DMS53 treated with DMSO at 0.1 percent for 48 hours (cell line): Measurements from ENCODE around the gene RANBP2.
"Not testable (repeated sequence)": the region's sequence is repeated elsewhere in the genome, so short reads cannot be mapped to it uniquely, and the experiment has no call there.

ENCODE experiments used
- DNase-seq: peaks from one replicate; lab custom pipeline; 2025; ENCODE audit not compliant: unreplicated experiment; lab: John Stamatoyannopoulos, UW

Gene RANBP2

GRCh38 chr2:108719149-108720044, at the start of gene RANBP2:
Gene RANBP2 (plus strand): TSS chr2:108719482. CDS start chr2:108719607, 125 bp downstream.
- DNase-seq = peak; percentile 96

GRCh38 chr2:108670282-108670681, 49.0 kb upstream of the RANBP2 start:
- not testable (repeated sequence) for DNase-seq

GRCh38 chr2:108672200-108672805, 47.0 kb upstream of the RANBP2 start:
- DNase-seq = not testable (repeated sequence)

- not testable (repeated sequence) for DNase-seq
Observed at GRCh38 chr2:108676522-108676921, 42.8 kb upstream of the RANBP2 start.

GRCh38 chr2:108677239-108677744, 42.0 kb upstream of the RANBP2 start:
- DNase-seq = not testable (repeated sequence)

- peak; percentile 70 for DNase-seq
Observed at GRCh38 chr2:108678198-108678651, 41.1 kb upstream of the RANBP2 start.

- not testable (repeated sequence) for DNase-seq
Observed at GRCh38 chr2:108680805-108681204, 38.5 kb upstream of the RANBP2 start.

- peak; percentile 53 for DNase-seq
Observed at GRCh38 chr2:108688818-108689756, 30.2 kb upstream of the RANBP2 start.

- DNase-seq = not testable (repeated sequence)
Observed at GRCh38 chr2:108690001-108690400, 29.3 kb upstream of the RANBP2 start.

- DNase-seq = no peak
Observed at GRCh38 chr2:108691447-108691846, 27.8 kb upstream of the RANBP2 start.

- DNase-seq = no peak
Observed at GRCh38 chr2:108701208-108701607, 18.1 kb upstream of the RANBP2 start.

GRCh38 chr2:108701806-108702205, 17.5 kb upstream of the RANBP2 start:
- DNase-seq = no peak

GRCh38 chr2:108704871-108705270, 14.4 kb upstream of the RANBP2 start:
- DNase-seq = no peak

GRCh38 chr2:108707300-108707699, 12.0 kb upstream of the RANBP2 start:
- DNase-seq = no peak

- not testable (repeated sequence) for DNase-seq
Observed at GRCh38 chr2:108716971-108717370, 2.3 kb upstream of the RANBP2 start.

- DNase-seq = not testable (repeated sequence)
Observed at GRCh38 chr2:108726048-108726447, 6.8 kb downstream of the RANBP2 start.

GRCh38 chr2:108734656-108735055, 15.4 kb downstream of the RANBP2 start:
- DNase-seq = not testable (repeated sequence)

- not testable (repeated sequence) for DNase-seq
Observed at GRCh38 chr2:108757973-108758372, 38.7 kb downstream of the RANBP2 start.

GRCh38 chr2:108762618-108763017, 43.3 kb downstream of the RANBP2 start:
- DNase-seq = not testable (repeated sequence)

- not testable (repeated sequence) for DNase-seq
Observed at GRCh38 chr2:108766671-108767070, 47.4 kb downstream of the RANBP2 start.

GRCh38 chr2:108767859-108768258, 48.6 kb downstream of the RANBP2 start:
- not testable (repeated sequence) for DNase-seq
